Type B pancreatic cell (in vitro differentiated cells): ENCODE results near the gene GRIN2A. TPM values are rescaled to one million over a fixed set of nuclear protein-coding genes. Genes with fewer than 3 reads are reported as not detected.

Source experiments
- DNase-seq: peaks from one replicate; pipeline ENCODE4 v3.0.0; 2021; ENCODE audit warnings: mixed read lengths; ENCODE audit not compliant: unreplicated experiment; ENCODE audit errors: extremely low spot score
- H3K27ac Mint-ChIP-seq: 2 replicates; pipeline ENCODE4 v1.8.0; 2021; ENCODE audit warnings: mild to moderate bottlenecking, mixed read lengths
- H3K27me3 Mint-ChIP-seq: 2 replicates; pipeline ENCODE4 v1.8.0; 2021; ENCODE audit warnings: mixed read lengths
- H3K36me3 Mint-ChIP-seq: 2 replicates; pipeline ENCODE4 v1.8.0; 2021; ENCODE audit warnings: mixed read lengths
- H3K4me1 Mint-ChIP-seq: one replicate; pipeline ENCODE4 v1.8.0; 2021; ENCODE audit warnings: mixed read lengths; ENCODE audit not compliant: unreplicated experiment
- H3K4me3 Mint-ChIP-seq: 2 replicates; pipeline ENCODE4 v1.8.0; 2021; ENCODE audit warnings: mild to moderate bottlenecking, mixed read lengths
- H3K9me3 Mint-ChIP-seq: 2 replicates; pipeline ENCODE4 v1.8.0; 2021; ENCODE audit warnings: mixed read lengths
- total RNA-seq: library from RNA; stranded (reverse); gene quantifications from 2 replicates; pipeline ENCODE4 v1.2.1, GENCODE V29; 2021; ENCODE audit warnings: low replicate concordance
- TF ChIP-seq, protein P1 (sequence below): fragments of 200-600 bp; sonication (generic); conservative IDR thresholded peaks from 2 replicates; pipeline ENCODE4 v1.5.0; 2021; ENCODE audit warnings: antibody characterized with exemption, mild to moderate bottlenecking

GRIN2A gene
- total RNA-seq, 1 donor from 2014 or later, result 7.1 TPM

DNA sequence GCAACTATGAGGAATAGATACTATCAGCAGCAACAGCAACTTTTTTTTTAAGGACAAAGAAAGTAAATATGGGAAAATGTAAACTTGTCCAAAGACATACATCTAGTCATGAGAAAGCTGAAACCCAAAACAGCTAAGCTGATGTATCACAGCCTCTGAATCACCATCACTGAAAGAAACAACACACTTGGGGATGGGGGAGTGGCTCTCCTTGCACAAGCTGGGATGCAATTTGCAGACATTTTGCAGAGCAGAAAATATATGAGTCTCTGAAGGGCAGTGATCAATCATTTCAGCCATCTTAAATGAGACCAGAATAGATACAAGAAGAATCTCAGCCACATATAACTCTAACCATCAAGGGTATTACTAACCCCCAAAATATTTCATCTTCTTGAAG lies 79.1 kb downstream of the GRIN2A start:
- H3K27ac Mint-ChIP-seq, result no peak overlapping the region
- H3K9me3 Mint-ChIP-seq, result no peaks in the 10 kb centered on the region
- DNase-seq, result no peak
- TF ChIP-seq, protein P1, sequence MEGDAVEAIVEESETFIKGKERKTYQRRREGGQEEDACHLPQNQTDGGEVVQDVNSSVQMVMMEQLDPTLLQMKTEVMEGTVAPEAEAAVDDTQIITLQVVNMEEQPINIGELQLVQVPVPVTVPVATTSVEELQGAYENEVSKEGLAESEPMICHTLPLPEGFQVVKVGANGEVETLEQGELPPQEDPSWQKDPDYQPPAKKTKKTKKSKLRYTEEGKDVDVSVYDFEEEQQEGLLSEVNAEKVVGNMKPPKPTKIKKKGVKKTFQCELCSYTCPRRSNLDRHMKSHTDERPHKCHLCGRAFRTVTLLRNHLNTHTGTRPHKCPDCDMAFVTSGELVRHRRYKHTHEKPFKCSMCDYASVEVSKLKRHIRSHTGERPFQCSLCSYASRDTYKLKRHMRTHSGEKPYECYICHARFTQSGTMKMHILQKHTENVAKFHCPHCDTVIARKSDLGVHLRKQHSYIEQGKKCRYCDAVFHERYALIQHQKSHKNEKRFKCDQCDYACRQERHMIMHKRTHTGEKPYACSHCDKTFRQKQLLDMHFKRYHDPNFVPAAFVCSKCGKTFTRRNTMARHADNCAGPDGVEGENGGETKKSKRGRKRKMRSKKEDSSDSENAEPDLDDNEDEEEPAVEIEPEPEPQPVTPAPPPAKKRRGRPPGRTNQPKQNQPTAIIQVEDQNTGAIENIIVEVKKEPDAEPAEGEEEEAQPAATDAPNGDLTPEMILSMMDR, result no peak
- no peaks in the 10 kb centered on the region for H3K36me3 Mint-ChIP-seq
- H3K27me3 Mint-ChIP-seq, result peaks cover 35% of the 10 kb centered on the region
- no peaks in the 10 kb centered on the region for H3K4me1 Mint-ChIP-seq
- no peak overlapping the region for H3K4me3 Mint-ChIP-seq

DNA sequence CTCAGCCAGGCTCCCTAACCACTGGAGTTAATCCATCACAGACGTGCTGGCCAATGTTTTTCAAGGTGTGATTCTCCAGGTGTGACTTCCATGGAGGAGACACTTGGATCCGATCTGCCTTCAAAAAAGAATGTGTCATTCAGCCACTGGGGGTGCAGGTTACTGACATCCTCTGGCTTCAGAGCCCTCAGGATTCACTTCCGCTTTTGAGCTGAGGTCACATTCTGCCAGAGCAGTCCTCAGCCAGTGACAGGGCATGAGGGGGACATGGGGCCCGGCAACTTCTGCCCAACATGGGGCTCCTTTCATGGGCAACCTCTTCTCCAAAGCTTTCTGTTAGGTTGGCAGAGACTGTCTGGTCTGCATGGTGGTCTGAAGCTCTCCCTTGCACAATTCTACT lies 81.4 kb downstream of the GRIN2A start:
- TF ChIP-seq, protein P1, result no peak
- Mint-ChIP-seq H3K27me3 (peaks cover 25% of the 10 kb centered on the region), H3K9me3 (no peaks in the 10 kb centered on the region), H3K27ac (no peak overlapping the region), H3K4me3 (no peak overlapping the region), H3K4me1 (no peaks in the 10 kb centered on the region), H3K36me3 (no peaks in the 10 kb centered on the region)
- DNase-seq, result no peak

DNA sequence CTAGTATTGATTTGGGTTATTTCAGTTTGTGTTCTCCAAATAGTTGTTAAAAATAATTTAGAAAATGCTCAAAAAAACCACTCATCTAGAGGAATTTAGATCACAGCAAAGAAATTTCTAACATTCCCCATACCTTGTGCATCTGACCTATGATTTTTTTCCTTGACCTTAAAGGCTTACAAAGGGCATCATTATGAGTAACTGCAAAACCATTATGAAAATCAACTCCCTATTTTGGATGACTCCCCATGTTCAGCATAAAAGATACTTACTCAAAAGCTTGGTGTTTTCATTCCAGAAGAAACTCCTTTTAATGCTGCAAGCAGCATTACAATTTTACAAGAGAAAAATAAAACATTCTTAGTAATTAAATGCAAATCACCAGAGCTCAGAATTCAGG lies 83.2 kb downstream of the GRIN2A start:
- H3K9me3 Mint-ChIP-seq, result no peaks in the 10 kb centered on the region
- TF ChIP-seq, protein P1, result no peak
- H3K36me3 Mint-ChIP-seq, result no peaks in the 10 kb centered on the region
- H3K4me3 Mint-ChIP-seq, result no peak overlapping the region
- no peaks in the 10 kb centered on the region for H3K4me1 Mint-ChIP-seq
- no peak overlapping the region for H3K27ac Mint-ChIP-seq
- no peak for DNase-seq
- peaks cover 13% of the 10 kb centered on the region for H3K27me3 Mint-ChIP-seq

DNA sequence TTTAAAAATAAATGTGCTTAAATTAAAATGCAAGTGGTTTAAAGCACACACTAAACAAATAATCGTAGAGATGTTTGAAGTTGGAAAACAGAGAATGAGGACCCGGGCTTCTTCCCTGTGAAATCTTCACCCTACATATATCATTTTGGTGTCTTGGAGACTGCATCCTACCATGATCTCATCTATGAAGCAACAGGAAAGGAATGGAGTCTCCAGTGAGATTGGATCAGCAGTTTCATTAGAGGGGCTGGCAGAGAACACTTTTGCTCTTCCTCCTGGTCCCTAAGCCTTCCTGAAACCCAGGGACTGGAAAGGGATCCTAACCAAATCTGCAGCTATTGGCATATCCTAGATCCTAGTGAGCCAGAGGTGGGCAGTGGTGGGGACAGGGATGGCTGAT lies 85.0 kb downstream of the GRIN2A start:
- H3K4me1 Mint-ChIP-seq, result no peaks in the 10 kb centered on the region
- no peaks in the 10 kb centered on the region for H3K36me3 Mint-ChIP-seq
- H3K27me3 Mint-ChIP-seq, result peaks cover 13% of the 10 kb centered on the region
- no peak overlapping the region for H3K4me3 Mint-ChIP-seq
- TF ChIP-seq, protein P1, result no peak
- no peaks in the 10 kb centered on the region for H3K9me3 Mint-ChIP-seq
- H3K27ac Mint-ChIP-seq, result no peak overlapping the region
- DNase-seq, result no peak

DNA sequence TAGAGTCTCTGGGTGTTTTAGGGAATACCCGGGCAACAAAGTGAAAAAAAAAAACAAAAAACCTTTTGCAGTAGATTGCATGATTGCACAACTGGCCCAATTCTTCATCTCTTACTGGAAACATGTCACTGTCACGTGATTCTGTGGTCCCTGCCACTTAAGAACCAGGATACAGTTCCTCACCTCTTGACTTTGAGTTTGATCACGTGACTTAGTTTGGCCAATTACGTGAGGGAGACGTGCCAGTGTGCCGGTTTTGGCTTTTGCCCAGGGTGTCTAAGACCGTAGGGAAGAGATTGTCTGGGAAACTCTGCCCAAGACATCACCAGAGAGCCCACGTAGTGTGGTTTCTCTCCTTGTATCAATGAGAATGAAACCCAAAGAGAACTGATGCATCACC lies 88.7 kb downstream of the GRIN2A start:
- no peak overlapping the region for H3K4me3 Mint-ChIP-seq
- TF ChIP-seq, protein P1, result no peak
- H3K27me3 Mint-ChIP-seq, result peaks cover 17% of the 10 kb centered on the region
- H3K27ac Mint-ChIP-seq, result no peak overlapping the region
- no peaks in the 10 kb centered on the region for H3K36me3 Mint-ChIP-seq
- H3K4me1 Mint-ChIP-seq, result peaks cover 2% of the 10 kb centered on the region
- H3K9me3 Mint-ChIP-seq, result no peaks in the 10 kb centered on the region
- DNase-seq, result no peak

DNA sequence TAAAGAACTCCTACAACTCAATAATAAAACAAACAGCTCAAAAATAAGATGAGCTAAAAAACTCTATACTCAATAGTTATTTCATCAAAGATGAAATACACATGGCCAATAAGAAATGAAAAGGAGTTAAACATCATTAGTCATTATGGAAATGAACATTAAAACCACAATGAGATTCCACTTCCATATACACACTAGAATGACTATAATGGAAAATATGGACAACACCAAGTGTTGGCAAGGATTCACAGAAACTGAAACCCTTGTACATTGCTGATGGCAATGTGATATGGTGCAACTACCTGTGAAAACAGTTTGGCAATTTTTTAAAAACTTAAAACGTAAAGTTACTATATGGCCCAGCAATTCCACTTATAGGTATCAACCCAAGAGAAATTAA lies 91.4 kb downstream of the GRIN2A start:
- TF ChIP-seq, protein P1, result no peak
- Mint-ChIP-seq H3K27me3 (peaks cover 26% of the 10 kb centered on the region), H3K9me3 (no peaks in the 10 kb centered on the region), H3K4me1 (peaks cover 4% of the 10 kb centered on the region), H3K4me3 (no peak overlapping the region), H3K36me3 (no peaks in the 10 kb centered on the region), H3K27ac (no peak overlapping the region)
- no peak for DNase-seq
